Hepatocyte (in vitro differentiated cells): ENCODE data around the gene ESRRA.

ENCODE experiments used
- CTCF ChIP-seq: fragments of 200-600 bp; sonication (generic); IDR thresholded peaks from 2 replicates; pipeline ENCODE4 v1.5.1; 2016; ENCODE audit warnings: antibody characterized with exemption, mild to moderate bottlenecking; ENCODE audit not compliant: poor library complexity
- EZH2 ChIP-seq: fragments of 200-600 bp; sonication (generic); IDR thresholded peaks from 2 replicates; pipeline ENCODE4 v1.6.1; 2016; ENCODE audit warnings: antibody characterized with exemption, mild to moderate bottlenecking, borderline replicate concordance
- EZH2phosphoT487 ChIP-seq: fragments of 200-600 bp; sonication (generic); IDR thresholded peaks from one replicate; pipeline ENCODE4 v1.6.1; 2018; ENCODE audit warnings: antibody characterized with exemption, mild to moderate bottlenecking, low read depth, moderate library complexity; ENCODE audit not compliant: unreplicated experiment, severe bottlenecking

- TF ChIP-seq CTCF (no peak), EZH2 (no peak), EZH2phosphoT487 (no peak)
Observed at GRCh38 chr11:64306876-64307622, 1.7 kb downstream of the ESRRA start.
